Smooth muscle cell (in vitro differentiated cells): Measurements from ENCODE around the gene CFAP61. TPM values are rescaled to one million over a fixed set of nuclear protein-coding genes. Genes with fewer than 3 reads are reported as not detected.

ENCODE experiments used
- DNase-seq: peaks from one replicate; lab custom pipeline; 2025; ENCODE audit not compliant: unreplicated experiment; lab: John Stamatoyannopoulos, UW
- H2AFZ ChIP-seq: fragments of 200-600 bp; sonication (generic); 2 replicates; pipeline ENCODE4 v1.6.0; 2016; ENCODE audit warnings: antibody characterized with exemption, low read depth, mild to moderate bottlenecking
- H3F3A ChIP-seq: fragments of 200-600 bp; sonication (generic); 2 replicates; pipeline ENCODE4 v1.6.0; 2017; ENCODE audit warnings: antibody characterized with exemption, low read depth
- H3K27ac ChIP-seq: fragments of 200-600 bp; sonication (generic); 2 replicates; pipeline ENCODE4 v1.5.1; 2016; ENCODE audit warnings: low read depth, mild to moderate bottlenecking
- H3K27me3 ChIP-seq: fragments of 200-600 bp; sonication (generic); 2 replicates; pipeline ENCODE4 v1.6.1; 2016; ENCODE audit warnings: low read depth, mild to moderate bottlenecking
- H3K36me3 ChIP-seq: fragments of 200-600 bp; sonication (generic); 2 replicates; pipeline ENCODE4 v1.5.1; 2016; ENCODE audit warnings: low read depth
- H3K4me1 ChIP-seq: fragments of 200-600 bp; sonication (generic); 2 replicates; pipeline ENCODE4 v1.5.1; 2016; ENCODE audit warnings: low read depth
- H3K4me2 ChIP-seq: fragments of 200-600 bp; sonication (generic); 2 replicates; pipeline ENCODE4 v1.6.0; 2016; ENCODE audit warnings: mild to moderate bottlenecking
- H3K4me3 ChIP-seq: fragments of 200-600 bp; sonication (generic); 2 replicates; pipeline ENCODE4 v1.5.1; 2016; ENCODE audit warnings: mild to moderate bottlenecking
- H3K79me2 ChIP-seq: fragments of 200-600 bp; sonication (generic); 2 replicates; pipeline ENCODE4 v1.6.0; 2016; ENCODE audit warnings: low read depth, mild to moderate bottlenecking
- H3K9ac ChIP-seq: fragments of 200-600 bp; sonication (generic); 2 replicates; pipeline ENCODE4 v1.6.0; 2016; ENCODE audit warnings: low read depth
- H3K9me3 ChIP-seq: fragments of 200-600 bp; sonication (generic); replicated peaks from 2 replicates; pipeline ENCODE4 v1.5.1; 2016; ENCODE audit warnings: low read depth
- H4K20me1 ChIP-seq: fragments of 200-600 bp; sonication (generic); 2 replicates; pipeline ENCODE4 v1.6.0; 2016; ENCODE audit warnings: low read depth
- CTCF ChIP-seq: fragments of 200-600 bp; sonication (generic); IDR thresholded peaks from 2 replicates; pipeline ENCODE4 v1.5.1; 2017; ENCODE audit warnings: borderline replicate concordance, mild to moderate bottlenecking, antibody characterized with exemption; ENCODE audit not compliant: insufficient read depth, poor library complexity, severe bottlenecking
- WGBS: methylation state at CpG from one replicate; pipeline ENCODE4 v1.1.7; 2016; ENCODE audit warnings: low lambda C conversion rate; 5-methylcytosine and 5-hydroxymethylcytosine counted together
- polyA plus RNA-seq: library from polyadenylated mRNA; unstranded; fragments of >200 nt; fragmentation: Nextera tagmentation; extraction: Ambion mirVana; gene quantifications from 2 replicates; pipeline ENCODE4 v1.2.1, GENCODE V29; 2016
- total RNA-seq: library from RNA; depleted of rRNA; stranded (reverse); fragments of >200 nt; gene quantifications from 2 replicates; pipeline ENCODE4 v1.2.3, GENCODE V29; 2014

The CFAP61 gene
- total and polyA plus RNA-seq, 2 experiments from 2014 or later: not detected

GRCh38 chr20:20226554-20226953 lies 174.2 kb downstream of the CFAP61 start:
- H3K36me3 ChIP-seq: no peaks in the 10 kb centered on the region
- H3K79me2 ChIP-seq: no peaks in the 10 kb centered on the region
- H3K9me3 ChIP-seq: no peaks in the 10 kb centered on the region
- no peak overlapping the region for H3K4me3 ChIP-seq
- DNase-seq: no peak
- no peak overlapping the region for H3K4me2 ChIP-seq
- H2AFZ ChIP-seq: no peak overlapping the region
- no peak overlapping the region for H3K9ac ChIP-seq
- no peak overlapping the region for H3K27ac ChIP-seq
- peaks cover 3% of the 10 kb centered on the region for H3K27me3 ChIP-seq
- TF ChIP-seq CTCF: no peak
- H3K4me1 ChIP-seq: peaks cover 6% of the 10 kb centered on the region
- 91% methylated on average over 6 of the region's 6 CpGs for WGBS
- no peaks in the 10 kb centered on the region for H3F3A ChIP-seq
- no peaks in the 10 kb centered on the region for H4K20me1 ChIP-seq

GRCh38 chr20:20227013-20227571 lies 174.8 kb downstream of the CFAP61 start:
- Histone ChIP-seq H3K4me2 (no peak overlapping the region), H3K9ac (no peak overlapping the region), H2AFZ (no peak overlapping the region), H3K27me3 (peaks cover 2% of the 10 kb centered on the region), H3K4me3 (no peak overlapping the region), H3K36me3 (no peaks in the 10 kb centered on the region), H3K79me2 (no peaks in the 10 kb centered on the region), H3K9me3 (no peaks in the 10 kb centered on the region), H3K4me1 (peaks cover 6% of the 10 kb centered on the region), H3F3A (no peaks in the 10 kb centered on the region), H4K20me1 (no peaks in the 10 kb centered on the region), H3K27ac (no peak overlapping the region)
- 89% methylated on average over 2 of the region's 2 CpGs for WGBS
- TF ChIP-seq CTCF: no peak
- DNase-seq: no peak

- no peak for TF ChIP-seq CTCF
- peaks cover 6% of the 10 kb centered on the region for H3K4me1 ChIP-seq
- H2AFZ ChIP-seq: no peak overlapping the region
- no peaks in the 10 kb centered on the region for H4K20me1 ChIP-seq
- no peaks in the 10 kb centered on the region for H3K9me3 ChIP-seq
- H3K36me3 ChIP-seq: no peaks in the 10 kb centered on the region
- no peak overlapping the region for H3K4me2 ChIP-seq
- H3F3A ChIP-seq: no peaks in the 10 kb centered on the region
- H3K27me3 ChIP-seq: no peaks in the 10 kb centered on the region
- H3K9ac ChIP-seq: no peak overlapping the region
- H3K79me2 ChIP-seq: no peaks in the 10 kb centered on the region
- H3K27ac ChIP-seq: no peak overlapping the region
- no peak overlapping the region for H3K4me3 ChIP-seq
- DNase-seq: no peak
Observed at GRCh38 chr20:20228351-20228750, 176.0 kb downstream of the CFAP61 start.

- Histone ChIP-seq H3K4me3 (no peak overlapping the region), H3K79me2 (no peaks in the 10 kb centered on the region), H3K9ac (no peak overlapping the region), H3K4me1 (peaks cover 6% of the 10 kb centered on the region), H3F3A (no peaks in the 10 kb centered on the region), H4K20me1 (no peaks in the 10 kb centered on the region), H3K27ac (no peak overlapping the region), H3K4me2 (no peak overlapping the region), H3K9me3 (no peaks in the 10 kb centered on the region), H3K27me3 (no peaks in the 10 kb centered on the region), H3K36me3 (no peaks in the 10 kb centered on the region), H2AFZ (no peak overlapping the region)
- no peak for TF ChIP-seq CTCF
- WGBS: 77% methylated on average over 5 of the region's 5 CpGs
- no peak for DNase-seq
Observed at GRCh38 chr20:20229595-20229994, 177.3 kb downstream of the CFAP61 start.
